KG1 (cell line): ENCODE results near the gene TAS1R2.
"Not testable (repeated sequence)": the region's sequence is repeated elsewhere in the genome, so short reads cannot be mapped to it uniquely, and the experiment has no call there.

Experiments used
- DNase-seq: peaks from one replicate; lab custom pipeline; 2025; lab: John Stamatoyannopoulos, UW

Gene TAS1R2

DNA sequence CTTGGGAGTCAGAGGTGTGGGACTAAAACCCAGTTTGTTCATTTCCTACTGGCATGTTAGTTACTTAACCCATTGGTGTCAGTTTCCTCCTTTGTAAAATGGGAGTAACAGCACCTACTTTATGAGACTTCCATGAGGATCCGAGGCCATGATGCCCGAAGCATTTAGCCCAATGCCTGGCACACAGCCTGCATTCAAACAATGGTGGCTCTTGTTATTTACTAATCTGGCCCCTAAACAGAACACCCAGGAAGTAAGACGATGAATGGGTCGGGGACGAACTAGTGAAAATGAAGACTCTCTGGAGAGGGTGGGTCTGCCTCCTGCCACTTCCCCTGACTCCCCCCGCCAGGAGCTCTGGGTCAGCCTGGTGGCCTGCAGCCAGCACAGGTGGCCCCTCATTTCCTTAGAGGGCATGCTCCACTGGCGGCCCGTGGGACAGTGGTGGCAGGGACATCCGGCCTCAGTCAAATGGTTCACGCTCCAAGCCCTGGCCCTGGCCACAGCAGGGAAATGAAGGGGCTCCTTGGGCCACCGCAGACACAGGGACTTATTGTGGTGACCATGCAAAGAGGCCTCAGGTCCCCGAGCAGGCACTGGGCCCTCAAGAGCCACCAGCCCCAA lies 9.5 kb upstream of the TAS1R2 start:
- no peak for DNase-seq

DNA sequence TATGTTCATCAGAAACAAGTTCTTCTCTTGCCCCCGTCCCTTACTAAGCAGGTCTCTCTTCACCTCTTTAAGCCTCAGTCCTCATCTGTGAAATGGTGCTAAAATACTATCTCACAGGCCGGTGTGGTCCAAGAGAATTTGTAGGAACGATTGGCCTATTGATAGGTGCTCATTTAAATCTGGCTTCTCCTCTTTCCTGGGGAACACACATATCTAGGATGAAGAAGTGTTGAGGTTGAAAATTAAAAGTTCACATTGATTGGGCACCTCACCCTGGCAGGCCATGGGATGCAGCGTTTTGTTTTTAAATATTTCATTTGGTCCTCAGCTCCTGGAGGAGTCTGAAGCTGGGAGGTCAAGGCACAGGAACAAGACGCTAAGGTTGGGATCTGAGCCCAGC lies 8.9 kb upstream of the TAS1R2 start:
- no peak for DNase-seq

GRCh38 chr1:18866846-18867245 lies 7.4 kb upstream of the TAS1R2 start:
- no peak for DNase-seq

DNA sequence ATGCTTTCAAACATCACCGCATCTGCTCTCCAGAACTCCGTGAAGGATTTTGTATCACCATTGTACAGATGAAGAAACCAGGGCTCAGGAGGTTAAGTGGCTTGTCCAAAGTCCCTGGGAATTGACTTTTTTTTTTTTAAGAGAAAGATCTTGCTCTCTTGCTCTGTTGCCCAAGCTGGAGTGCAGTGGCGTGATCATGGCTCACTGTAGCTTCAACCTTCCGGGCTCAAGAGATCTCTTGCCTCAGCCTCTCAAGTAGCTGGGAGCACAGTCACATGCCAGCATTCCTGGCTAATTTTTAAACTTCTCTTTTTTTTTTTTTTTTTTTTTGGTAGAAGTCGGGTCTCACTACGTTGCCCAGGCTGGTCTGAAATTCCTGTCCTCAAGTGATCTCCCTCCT lies 6.9 kb upstream of the TAS1R2 start:
- no peak for DNase-seq

- DNase-seq: no peak
These were observed 5.7 kb upstream of the TAS1R2 start for GRCh38 chr1:18865176-18865575.

- no peak for DNase-seq
These were observed 2.1 kb upstream of the TAS1R2 start for GRCh38 chr1:18861590-18861989.

DNA sequence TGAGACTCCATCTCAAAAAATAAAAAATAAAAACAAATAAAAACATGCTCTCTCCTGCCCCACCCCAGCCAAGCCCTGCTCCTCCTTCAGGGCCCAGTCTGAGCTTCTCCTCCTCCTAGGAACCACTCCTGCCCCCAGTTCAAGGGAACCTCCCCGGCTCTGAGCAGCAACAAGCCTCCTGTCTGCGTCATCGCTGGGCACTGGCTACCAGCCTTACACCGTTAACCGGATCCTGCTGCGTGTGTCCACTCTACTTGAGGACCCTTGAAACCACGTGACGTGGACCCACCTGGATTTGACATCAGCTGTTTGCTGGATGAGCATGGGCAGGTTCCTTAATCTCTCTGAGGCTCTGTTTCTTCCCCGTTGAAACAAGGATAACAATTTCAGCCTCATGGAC lies 1.6 kb upstream of the TAS1R2 start:
- DNase-seq: no peak

DNA sequence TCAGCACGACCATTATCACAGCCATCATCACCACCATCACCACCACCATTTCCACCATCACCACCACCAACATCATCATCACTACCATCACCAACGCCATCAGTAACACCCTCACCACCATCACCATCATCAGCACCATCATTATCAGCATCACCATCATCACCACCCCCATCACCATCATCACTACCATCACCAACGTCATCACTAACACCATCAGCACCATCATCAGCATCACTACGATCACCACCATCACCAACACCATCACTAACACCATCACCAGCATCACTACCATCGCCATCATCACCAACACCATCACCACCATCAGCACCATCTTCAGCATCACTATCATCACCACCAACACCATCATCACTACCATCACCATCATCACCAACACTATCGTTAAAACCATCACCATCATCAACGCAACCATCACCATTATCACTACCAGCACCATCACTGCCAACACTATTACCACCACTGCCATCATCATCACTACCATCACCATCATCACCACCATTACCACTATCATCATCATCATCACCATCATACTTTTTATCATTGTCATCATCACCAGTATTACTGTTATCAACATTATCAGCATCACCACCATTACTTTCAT lies 1.3 kb downstream of the TAS1R2 start:
- DNase-seq: no peak

DNA sequence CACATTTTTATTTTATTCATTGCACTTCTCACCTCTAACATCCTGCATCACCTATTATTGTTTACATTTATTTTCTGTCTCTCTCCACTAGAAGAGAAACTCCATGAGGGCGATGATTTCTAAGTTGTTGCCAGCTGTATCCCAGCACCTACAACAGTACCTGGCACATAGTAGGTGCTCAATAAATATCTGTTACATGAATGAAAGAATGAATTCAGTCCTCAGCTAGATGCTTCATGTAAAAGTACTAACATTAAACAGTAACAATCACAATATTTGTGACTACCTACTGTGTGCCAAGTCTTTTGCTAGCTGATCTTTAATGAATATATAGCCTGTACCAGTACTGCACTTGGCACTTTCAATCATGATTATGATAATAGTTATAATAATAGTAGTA lies 3.0 kb downstream of the TAS1R2 start:
- no peak for DNase-seq

GRCh38 chr1:18855573-18855972 lies 3.9 kb downstream of the TAS1R2 start:
- DNase-seq: no peak

- no peak for DNase-seq
These were observed 5.0 kb downstream of the TAS1R2 start for GRCh38 chr1:18854331-18855025.

- DNase-seq: no peak
These were observed 7.0 kb downstream of the TAS1R2 start for GRCh38 chr1:18852501-18852900.

DNA sequence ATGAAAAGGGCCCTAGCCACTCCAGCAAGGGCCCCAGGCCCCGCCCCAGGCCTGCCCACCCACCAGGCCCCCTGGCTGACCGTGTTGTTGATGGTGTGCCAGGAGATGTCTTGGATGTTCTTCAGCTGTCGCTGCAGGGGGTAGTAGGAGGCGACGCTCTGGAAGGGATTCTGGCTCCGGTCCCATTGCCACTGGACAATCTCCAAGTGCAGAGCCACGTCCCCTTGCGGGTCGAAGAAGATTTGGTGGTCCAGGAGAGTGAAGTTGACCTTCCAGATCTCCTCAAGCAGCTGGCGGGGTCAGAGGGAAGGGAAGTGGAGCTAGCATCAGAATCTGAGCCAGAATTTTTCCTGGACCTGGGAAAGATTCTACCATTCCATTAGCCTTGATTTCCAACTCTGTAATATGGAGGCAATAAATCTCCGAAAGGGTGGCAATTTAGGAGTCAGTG lies 10.2 kb downstream of the TAS1R2 start:
- DNase-seq: no peak

DNA sequence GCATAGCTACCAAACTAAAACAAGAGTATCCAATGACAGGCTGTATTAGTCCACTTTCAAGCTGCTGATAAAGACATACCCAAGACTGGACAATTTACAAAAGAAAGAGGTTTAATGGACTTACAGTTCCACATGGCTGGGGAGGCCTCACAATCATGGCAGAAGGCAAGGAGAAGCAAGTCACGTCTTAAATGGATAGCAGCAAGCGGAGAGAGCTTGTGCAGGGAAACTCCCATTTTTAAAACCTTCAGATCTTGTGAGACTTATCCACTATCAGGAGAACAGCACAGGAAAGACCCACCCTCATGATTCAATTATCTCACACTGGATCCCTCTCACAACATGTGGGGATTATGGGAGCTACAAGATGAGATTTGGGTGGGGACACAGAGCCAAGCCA lies 11.7 kb downstream of the TAS1R2 start:
- not testable (repeated sequence) for DNase-seq

GRCh38 chr1:18840145-18840544 lies 19.3 kb downstream of the TAS1R2 start:
- no peak for DNase-seq

DNA sequence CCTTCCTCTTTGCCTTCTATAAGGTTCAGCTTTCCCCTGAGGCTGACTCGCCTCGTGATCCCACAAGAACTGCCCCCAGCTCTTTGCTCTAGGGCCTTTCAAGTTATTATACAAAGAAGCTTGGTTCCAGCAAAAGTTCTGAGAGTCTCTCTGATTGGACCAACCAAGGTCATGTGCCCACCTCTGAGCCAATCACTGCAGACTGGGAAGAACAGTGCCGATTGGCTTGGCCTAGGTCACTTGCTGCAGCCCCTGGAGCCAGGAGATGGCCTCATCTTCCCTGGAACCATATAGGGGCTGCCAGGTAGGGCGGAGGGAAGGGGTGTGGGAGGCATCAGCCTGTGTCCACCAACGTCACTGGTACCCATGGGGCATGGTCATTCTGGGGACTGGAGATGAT lies 22.8 kb downstream of the TAS1R2 start:
- DNase-seq: no peak

- DNase-seq: not testable (repeated sequence)
These were observed 27.1 kb downstream of the TAS1R2 start for GRCh38 chr1:18832319-18832718.

DNA sequence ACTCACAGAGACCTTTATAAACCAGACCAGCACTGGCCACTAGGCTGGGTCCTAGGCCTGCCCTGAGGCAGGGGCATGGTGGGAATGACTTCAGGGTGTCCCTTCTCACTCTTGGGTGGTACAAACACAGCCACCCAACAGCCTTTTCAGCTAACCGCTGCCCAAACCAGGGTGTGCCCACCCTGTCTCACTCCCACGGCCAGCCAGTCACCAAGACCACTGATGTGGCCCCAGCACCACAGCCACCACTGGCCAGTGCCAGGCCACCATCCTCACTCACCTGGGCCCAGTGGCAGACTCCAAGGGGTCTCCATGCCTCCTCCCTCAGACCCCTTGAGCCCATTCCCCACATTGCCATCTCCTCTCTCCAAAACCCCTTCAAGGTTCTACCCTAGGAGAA lies 27.8 kb downstream of the TAS1R2 start:
- DNase-seq: no peak

DNA sequence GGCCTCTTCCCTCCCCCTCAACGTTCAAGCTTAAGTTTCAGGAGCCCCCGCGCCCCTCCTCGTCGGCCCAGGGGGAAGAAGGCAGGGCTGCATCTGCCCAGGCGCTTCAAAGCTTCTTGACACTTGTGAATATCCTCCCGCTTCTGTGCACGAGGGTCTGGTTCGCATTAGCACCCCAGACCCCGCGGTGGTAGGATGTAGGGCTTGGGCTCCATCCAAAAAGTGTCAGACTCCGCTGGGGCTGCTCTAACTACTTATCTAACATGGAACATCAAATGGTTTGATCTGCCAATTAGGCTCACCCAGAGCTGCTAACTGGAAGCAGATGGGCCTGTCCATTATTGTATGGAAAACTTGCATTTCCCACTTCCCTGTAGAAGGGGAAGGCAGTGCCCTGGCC lies 28.9 kb downstream of the TAS1R2 start:
- no peak for DNase-seq

GRCh38 chr1:18829671-18830070 lies 29.8 kb downstream of the TAS1R2 start:
- DNase-seq: no peak

DNA sequence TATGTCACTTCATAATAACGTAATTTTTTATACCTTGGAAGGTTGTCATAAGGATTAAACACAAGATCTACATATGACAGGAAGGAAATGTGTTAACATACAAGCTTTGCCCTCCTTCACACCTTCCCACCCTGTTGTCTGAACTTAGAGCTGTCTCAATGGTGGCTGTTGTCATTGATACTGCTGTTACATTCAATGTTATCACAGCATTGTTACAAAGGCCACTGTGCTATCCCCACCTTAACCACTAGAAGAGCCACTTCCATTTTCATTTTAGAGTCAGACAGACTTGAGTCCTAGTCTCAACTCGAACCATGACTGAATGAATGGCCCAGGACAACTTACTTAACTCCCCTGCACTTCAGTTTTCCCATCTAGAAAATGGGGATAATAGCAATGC lies 31.2 kb downstream of the TAS1R2 start:
- DNase-seq: no peak

- DNase-seq: no peak
These were observed 36.0 kb downstream of the TAS1R2 start for GRCh38 chr1:18823438-18823837.

GRCh38 chr1:18820791-18821641 lies 38.4 kb downstream of the TAS1R2 start:
- DNase-seq: peak; percentile 4
